GM19035 (cell line): ENCODE data around the gene HOXB4.

ENCODE experiments used
- ATAC-seq: cut with Tn5 transposase; IDR thresholded peaks from one replicate; pipeline ENCODE4 v1.9.1; 2021; ENCODE audit not compliant: unreplicated experiment

The HOXB4 gene

DNA sequence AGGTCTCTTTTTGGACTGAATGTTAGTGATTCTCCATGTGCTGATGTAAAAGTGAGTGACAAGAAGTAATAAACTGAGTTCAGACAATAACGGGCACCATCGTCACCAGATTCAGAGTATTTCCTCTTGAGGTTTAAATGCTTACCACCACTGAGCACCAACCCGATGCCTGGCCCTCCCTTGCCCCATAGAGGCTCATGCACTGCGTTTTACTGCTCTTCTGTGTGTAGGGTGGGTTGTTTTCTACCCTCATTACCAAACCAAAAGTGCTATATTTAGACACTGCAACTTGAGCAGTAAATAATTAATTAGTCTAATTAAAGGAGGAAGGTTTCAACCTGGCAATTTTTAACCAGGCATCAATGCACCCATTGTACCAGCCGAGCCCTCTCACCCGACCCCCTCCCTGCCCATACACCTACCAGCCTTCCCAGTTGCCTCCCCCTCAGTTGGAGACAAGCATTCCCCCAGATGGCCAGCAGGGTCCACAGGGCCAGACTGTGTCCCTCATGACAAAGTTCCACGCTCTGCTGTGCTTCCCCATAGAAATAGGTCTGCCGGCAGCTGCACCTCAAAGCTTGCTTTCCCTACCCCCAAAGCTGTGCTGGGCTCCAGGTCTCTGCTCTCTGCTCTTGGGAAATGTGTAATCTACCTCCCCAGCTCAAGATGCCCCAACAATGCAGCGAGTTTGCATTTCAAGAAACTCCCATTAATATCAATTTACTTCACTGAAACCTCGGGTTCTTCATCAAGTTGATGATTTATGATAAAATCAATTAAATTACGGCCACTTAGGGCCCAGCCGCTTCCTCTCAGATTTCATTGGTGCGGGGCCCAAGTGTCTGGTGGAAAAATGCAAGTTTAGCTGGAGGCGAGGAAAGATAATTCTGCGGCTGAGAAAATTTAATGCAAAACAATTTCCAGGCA is 16.0 kb downstream of the HOXB4 start:
- ATAC-seq: no peak

DNA sequence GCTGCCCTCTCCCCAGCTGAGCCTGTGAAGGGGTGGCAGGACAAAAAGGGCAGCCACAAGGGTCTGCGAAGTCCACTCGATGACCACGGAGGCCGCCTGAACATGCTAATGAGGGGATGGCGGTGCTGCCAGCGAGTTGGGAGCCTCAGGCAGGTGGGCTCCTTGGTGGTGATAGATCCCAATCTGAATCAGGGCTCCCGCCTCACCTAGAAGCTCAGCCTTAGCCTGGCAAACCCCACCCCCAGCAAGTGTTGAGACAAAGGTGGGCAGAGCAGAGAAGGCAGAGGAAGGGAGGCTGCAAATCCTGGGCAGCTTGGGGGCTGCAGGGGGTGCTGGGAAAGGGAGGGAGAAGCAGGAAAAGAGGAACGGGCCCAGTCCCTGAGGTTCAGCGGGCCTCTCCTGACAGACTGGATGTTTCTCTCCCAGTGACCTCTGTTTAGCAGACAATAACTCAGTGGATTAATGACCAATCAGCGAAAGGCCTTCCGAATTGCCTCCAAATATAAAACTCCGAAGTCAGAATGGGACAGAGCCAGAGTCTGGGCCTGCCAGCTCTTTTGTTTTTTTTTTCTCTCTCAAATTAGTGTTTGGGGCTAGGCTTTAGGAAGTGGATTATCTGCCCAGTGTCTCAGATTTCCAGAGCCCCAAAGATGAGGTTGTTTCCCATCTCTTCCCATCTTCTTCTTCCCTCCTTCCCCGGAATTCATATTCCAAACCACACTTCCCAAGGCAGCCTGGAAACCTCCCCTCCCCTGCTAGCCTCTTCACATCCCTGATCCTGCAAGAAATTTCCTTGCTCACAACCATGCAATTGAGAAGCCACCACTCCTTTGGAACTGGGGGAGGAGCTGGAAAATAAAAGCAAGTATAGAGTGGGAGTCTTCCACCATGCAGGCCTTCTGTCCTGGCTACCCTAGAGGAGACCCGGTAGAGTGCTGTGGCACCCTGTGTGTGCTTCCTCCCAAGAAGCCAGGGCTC is 18.0 kb downstream of the HOXB4 start:
- no peak for ATAC-seq

- no peak for ATAC-seq
These were observed 18.9 kb downstream of the HOXB4 start for GRCh38 chr17:48559122-48559839.

DNA sequence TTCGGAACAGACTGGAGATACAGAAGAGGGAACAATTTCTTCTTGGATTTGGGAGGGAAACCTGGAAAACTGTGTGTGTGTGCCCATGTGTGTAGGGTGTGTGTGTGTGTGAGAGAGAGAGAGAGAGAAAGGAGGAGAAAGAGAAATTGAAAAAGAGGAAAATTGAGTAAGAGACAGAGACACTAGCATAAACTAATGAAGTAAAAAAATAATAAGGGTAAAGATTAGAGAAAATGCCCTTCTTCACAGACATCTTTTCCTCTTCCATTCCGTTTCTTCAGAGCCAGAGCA is 19.4 kb downstream of the HOXB4 start:
- no peak for ATAC-seq

DNA sequence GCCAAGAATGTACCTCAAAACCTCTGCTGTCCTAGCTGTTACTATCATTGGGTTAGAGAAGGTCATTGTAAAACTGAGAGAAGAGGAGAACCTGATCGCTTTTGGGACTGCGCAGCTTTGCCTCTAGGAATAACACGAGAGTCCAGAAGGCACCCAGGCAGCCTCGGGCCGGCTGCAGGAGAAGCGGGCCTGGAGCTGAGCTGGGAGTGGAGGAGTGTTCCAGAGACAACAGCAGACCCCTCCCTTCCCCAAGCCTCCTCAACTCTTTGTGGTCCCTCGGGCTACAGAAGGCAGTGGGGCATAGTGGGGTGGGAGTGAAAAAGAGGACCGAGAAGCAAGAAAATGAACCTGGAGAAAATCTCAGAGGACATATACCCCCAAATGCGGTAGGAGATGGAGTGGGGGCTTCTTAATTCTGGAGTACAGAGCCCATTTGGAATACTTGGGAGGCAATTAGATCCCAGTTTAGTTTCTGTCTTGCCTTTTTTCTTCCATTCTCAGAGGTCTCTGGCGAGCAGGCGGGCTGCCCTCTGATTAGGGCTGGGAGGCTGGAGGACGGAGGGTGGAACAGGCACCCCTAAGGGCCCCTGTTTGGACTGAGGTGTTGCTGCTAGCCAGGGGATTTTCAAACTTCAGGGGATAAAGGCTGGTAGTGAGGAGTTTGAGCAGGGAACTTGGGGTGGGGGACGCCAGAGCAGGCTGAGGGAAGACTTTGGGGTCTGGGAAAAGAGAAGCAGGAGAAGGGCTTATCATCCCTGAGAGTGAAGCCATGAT is 19.9 kb downstream of the HOXB4 start:
- ATAC-seq: no peak

GRCh38 chr17:48556576-48557401 is 21.4 kb downstream of the HOXB4 start:
- no peak for ATAC-seq

DNA sequence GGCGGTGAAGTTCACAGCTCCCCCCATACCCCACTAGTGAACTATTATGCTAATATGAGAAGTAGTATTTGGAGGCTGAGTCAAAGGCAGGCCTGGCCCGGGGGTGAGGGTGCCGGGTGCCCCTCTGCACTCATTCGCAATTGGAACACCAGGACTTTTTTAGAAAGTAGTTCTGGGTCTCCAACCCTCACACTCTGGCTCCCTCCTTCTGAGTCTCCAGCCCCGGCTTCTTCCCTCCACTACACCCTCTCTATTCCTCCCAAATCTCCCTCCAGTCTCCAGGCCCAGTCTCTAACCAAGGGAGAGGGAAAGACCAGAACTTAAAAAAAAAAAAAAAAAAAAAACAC is 21.9 kb downstream of the HOXB4 start:
- no peak for ATAC-seq

GRCh38 chr17:48555258-48556228 is 22.6 kb downstream of the HOXB4 start:
- ATAC-seq: no peak

GRCh38 chr17:48554412-48555257 is 23.5 kb downstream of the HOXB4 start:
- ATAC-seq: no peak

GRCh38 chr17:48553826-48554225 is 24.3 kb downstream of the HOXB4 start:
- no peak for ATAC-seq

GRCh38 chr17:48553190-48553547 is 25.0 kb downstream of the HOXB4 start:
- ATAC-seq: no peak

DNA sequence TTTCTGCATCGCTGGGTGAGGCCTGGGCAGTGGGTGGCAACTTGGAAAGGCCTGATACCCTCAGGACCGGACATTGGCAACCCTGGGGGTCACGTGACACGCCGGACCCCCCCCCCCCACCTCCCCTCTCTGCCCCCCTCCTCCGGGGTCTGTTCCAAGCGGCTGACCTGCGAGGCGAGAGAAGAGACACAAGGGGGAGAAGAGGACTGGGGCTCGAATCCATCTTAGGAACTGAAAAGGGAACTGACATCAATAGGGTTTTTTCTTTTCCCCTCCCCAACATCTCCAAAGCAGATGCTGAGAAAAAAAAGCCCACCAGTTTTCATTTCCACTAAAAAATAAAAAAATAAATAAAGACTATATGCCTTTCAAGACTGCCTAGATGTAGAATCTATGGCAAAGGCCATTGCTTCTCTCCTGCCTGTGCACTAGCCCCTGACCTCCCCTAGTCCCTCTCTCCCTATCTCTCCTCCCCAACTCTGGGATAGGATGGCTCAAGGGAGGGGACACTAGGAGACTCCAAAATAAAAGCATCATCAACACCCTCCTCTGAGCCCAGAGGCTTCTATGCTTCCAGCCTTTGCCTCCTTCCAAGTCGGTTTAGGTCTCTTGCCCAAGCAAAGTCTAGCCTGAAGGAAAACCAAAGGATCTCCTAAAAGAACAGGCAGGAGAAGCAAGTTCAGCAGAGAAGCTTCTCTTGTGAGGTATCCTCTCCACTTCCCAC is 25.5 kb downstream of the HOXB4 start:
- no peak for ATAC-seq

GRCh38 chr17:48551596-48552465 is 26.3 kb downstream of the HOXB4 start:
- ATAC-seq: no peak

DNA sequence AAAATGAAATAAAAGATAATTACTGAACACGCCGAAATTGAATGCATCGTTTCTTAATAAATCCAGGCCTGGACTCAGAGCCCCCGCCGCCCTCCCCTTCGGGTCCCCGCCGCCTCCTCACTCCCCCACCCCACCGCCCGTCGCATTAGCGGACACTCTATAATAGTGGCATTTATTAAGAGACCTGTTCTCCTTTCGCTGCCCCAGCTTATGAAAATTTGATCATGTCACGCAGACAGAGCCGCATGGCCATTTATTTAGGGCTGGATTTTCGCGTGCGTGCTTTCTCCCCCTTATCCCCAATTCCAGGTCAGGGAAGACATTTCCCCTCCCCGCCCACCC is 27.0 kb downstream of the HOXB4 start:
- no peak for ATAC-seq

DNA sequence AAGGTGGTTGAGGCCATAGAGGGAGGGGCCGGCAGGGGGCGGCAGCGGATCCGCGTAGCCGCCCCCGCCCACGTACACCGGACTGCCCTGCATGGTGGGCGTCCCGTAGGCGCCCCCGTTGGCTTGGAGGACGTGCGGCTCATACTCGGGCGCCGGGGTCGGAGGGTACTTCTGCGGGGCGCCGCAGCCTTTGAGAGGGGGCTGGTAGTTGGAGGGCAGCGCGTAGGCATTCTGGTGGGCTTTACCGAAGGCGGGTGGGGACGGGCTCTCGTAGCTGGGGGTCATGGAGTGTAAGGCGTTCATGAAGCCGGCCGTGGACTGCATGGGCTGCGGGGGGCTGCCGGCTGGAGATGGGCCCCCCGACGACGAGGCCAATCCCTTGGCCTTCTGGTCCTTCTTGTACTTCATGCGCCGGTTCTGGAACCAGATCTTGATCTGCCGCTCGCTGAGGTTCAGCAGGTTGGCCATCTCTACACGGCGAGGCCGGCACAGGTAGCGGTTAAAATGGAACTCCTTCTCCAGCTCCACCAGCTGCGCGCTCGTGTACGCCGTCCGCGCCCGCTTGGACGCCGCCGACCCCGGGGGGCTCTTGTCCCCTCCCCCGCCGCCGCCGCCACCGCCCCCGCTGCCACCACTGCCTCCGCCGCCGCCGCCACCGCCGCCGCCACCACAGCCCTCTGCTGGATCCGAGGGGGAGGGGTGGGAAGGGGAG is 27.5 kb downstream of the HOXB4 start:
- ATAC-seq: no peak
